GM18873 (cell line): Measurements from ENCODE around the gene RALGAPA2.

ENCODE experiments used
- ATAC-seq: cut with Tn5 transposase; IDR thresholded peaks from one replicate; pipeline ENCODE4 v1.9.1; 2021; ENCODE audit warnings: mild to moderate bottlenecking, moderate library complexity, moderate number of reproducible peaks; ENCODE audit not compliant: unreplicated experiment, low FRiP score

The RALGAPA2 gene

DNA sequence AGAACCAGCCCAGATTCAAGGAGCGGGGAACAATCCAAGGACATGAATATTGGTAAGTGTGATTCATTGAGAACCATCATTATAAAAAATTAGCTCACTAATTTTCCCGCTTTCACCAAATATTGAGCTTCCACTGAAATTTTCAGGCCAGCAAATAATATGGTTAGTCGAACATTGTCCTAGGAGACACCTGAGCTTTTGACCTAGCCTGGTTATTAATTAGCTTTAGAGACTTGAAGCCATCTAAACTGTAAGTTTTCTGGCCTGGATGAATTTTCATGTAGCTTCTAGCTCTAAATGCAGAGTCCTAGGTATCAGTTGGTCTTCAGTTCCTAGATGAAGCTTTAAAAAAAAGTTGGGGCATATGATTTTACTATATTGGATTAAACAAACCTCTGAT, 17.1 kb upstream of the RALGAPA2 start:
- no peak for ATAC-seq

DNA sequence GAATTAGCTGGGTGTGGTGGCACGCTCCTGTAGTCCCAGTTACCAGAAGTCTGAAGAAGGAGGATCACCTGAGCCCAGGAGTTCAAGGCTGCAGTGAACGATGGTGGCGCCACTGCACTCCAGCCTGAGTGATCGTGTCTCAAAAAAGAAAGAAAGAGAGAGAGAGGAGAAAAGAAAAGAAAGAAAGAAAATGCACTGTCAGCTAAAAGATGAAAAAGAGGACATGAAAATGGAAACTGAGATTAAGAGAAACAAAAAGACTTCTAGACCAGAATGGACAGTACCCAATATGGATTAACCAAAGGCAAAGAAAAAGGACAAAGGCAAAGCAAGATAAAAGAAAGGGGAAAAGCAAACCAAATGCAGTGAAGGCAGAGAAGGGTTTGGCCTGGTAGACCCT, 9.0 kb upstream of the RALGAPA2 start:
- no peak for ATAC-seq

DNA sequence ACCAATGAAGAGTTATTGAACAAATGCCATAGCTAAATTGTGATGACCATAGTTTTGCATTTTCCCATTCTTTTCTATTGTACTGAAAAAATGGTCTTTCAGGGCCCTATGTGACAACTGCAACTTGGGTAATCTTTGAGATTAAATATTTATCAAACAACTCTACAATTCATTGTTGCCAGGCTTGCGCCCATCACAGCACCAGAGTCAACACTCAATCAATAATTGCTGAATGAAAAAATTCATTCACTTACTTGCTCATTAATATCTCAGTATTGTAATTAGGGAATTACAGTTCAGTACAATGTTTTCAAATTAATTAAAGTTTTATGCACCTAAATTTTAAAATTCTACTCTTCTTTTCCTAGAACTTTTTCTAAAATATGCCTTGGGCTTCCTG, 7.7 kb upstream of the RALGAPA2 start:
- no peak for ATAC-seq

DNA sequence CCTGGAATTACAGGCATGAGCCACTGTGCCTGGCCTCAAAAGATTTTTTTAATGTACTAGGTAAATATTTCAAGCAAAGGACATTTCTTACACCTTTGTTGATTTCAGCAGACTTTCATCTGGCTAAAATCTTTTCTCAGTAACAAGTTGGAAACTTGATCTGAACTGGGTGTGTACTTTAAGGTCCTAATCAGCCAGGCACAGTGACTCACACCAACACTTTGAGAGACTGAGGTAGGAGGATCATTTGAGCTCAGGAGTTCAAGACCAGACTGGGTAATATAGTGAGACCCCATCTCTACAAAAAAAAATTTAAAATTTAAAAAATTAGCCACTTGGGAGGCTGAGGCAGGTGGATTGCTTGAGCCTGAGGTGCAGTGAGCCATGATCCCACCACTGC, 7.0 kb upstream of the RALGAPA2 start:
- no peak for ATAC-seq

DNA sequence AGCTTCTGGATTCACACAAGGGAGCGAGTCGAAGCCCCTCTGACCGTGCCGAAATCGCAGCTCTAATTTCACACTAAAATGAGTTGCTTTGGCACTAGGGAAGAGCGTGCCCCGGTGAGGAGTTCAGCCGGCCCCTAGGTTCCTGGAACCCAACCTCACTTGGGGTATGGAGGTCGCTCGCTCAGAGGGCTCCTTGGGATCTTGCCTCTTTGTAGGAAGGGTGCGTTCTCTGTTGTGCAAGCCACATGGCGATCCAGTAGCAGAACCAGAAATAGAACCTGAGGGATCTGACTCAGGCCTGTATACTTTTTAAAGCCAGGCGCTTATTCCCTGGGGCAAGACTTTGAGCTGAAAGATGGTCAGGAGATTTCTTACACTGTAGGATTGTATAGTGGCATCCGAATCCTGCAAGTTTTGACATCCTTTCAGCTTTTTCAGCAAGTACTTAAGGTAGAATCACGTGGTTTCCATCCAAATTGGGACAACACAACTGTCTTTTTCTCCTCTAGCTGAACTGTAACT, 861 bp upstream of the RALGAPA2 start:
- no peak for ATAC-seq

DNA sequence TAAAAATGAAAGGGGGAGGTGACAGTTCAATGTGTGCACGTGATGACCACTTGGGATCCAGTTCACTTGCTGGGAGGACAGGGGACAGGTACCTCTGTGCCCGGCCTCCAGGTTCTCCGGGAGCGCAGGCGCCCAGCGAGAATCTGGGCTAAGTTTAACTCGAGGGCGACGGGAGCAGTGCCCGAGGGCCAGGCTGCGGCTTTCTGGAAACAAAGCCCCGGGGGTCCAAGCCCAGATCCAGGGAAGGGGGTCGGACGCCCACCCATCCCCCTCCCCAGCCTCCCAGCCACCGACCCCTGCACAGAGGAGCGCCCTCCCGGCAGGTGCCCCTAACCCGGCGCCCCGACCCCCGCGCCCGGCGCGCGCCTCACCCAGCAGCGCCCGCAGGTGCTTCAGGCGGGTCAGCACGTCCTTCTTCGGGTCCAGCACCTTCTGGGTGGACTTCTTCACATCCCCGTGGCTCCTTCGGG, 405 bp downstream of the RALGAPA2 start:
- no peak for ATAC-seq

DNA sequence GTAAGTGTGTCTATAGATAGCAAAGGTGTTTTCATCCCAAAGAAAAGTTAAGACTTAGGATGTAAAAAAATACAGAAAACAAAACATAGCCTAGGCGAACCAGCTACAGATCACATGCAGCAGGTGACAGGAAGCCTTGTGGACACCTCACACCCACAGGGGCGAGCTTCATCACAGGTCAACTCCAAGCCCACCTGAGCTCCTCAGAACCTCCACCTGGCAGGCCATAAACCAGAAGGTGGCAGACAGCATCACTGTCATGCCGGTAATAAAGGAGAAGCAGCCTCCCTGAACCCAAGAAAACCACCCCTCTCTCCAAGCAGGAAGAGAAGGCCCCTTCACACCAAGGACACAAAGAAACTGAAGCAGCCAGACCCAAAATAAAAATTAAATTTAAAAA, 1.0 kb downstream of the RALGAPA2 start:
- no peak for ATAC-seq

DNA sequence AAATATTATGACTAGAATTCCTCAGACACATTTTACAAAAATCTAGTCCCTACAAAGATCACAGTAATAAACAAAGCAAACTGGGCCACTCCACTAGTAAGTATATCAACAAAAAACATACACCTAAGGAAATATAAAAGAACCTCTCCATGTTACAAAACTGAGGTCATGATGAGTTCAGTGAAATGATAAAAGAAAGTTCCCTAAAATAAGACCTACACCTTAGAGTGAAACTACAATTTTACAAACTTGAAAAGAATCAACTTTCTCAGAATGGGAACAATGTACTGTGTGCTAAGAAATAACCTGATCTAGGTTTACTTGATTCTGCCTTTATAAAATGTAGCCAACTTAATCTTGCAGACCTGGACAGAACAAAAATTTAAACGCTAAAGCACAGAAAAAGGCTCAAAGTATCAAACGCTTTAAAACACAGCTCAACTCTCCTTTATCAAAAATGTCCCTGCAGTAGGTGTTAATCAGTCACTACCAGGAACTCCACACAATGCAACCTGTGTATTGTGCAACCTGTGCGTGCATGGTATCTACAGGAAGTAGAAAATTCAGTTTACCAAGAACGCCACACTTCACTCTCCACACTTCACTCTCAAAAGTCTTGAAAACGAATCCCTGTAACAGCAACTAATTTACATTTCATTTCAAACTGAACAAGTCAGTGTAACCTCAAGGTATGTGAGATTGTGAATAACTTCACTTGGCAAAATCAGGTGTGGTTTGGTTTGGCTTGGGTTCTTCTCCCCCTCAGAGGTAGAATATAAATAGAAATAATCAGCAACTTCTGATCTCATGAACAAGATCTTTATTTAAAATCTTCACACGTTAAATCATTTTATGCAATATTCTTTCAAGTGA, 1.8 kb downstream of the RALGAPA2 start:
- ATAC-seq, result no peak

DNA sequence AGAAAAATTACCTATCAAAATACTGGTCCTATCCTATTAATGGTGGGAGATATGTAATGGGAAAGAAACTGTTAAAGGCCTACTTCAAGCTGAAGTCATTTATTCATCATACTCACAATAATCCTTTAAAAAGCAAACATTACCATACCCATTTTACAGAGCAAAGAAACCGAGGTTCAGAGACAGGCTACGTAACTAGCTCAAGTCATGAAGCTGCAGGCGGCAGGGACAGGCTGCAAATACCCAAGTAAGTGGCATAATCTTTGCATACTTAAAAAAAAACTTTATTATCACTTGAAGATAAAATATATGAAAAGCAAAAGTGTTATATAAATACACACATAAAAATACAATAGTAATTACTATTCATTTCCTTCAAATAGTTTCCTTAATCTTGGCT, 2.6 kb downstream of the RALGAPA2 start:
- no peak for ATAC-seq

DNA sequence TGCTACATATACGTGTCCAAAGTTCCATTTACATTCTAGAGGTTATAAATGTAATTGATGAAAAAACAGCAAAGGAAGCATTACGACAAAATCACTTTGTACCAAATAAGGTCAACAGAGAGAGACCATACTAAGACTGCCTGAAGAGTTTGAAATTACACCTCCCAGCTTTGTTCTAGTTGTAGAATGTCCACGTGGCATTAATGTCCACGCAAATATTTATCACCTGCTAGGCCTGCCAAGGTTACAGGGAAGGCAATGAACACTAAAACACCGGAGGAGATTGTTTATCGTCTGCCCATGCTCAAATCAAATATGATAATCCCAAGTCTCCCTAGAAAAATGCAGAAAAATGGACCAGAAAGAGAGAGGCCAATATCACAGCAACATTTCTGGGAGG, 6.2 kb downstream of the RALGAPA2 start:
- no peak for ATAC-seq

DNA sequence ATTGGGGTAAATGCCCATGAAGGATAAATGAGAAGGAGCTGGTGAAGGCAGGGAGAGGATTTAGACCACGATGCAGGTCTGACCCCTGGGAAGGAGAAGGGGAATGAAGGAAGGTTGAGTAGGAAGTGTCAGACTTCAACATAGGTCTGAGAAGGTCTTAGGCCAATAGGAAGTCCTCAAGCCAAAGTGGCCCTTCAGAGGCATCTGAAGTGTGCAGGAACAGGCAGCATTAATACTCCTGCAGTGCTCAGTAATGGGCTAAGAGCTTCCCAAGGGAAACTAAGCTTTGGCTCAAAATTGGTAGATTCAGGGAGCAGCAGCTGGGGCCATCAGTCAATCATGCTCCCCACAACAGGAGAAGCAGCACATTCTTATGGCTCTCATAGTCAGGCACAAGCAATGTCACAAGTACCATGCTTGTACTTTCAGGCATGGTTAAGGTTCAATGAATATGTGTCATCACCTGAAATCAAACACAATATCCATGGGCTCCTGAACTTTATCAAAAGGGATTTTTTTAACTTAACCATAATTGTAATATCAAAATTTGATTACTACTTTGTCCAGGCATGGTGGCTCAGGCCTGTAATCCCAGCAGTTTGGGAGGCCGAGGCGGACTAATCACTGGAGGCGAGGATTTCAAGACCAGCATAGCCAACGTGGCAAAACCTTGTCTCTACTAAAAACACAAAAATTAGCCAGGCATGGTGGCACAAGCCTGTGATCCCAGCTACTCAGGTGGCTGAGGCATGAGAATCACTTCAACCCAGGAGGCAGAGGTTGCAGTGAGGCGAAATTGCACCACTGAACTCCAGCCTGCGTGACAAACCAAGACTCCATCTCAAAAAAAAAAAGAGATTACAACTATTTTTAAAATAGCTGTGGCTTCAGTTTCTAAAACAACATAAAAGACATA, 9.9 kb downstream of the RALGAPA2 start:
- no peak for ATAC-seq

DNA sequence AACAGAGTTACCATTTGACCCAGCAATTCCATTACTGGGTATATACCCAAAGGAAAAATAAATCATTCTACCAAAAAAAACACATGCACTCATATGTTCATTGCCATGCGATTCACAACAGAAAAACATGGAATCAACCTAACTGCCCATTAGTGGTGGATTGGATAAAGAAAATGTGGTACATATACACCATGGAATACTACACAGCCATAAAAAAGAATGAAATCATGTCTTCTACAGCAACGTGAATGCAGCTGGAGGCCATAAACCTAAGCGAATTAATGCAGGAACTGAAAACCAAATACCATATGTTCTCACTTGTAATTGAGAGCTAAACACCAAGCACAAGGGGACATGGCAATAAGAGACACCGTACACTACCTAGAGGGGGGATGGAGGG, 12.5 kb downstream of the RALGAPA2 start:
- no peak for ATAC-seq

DNA sequence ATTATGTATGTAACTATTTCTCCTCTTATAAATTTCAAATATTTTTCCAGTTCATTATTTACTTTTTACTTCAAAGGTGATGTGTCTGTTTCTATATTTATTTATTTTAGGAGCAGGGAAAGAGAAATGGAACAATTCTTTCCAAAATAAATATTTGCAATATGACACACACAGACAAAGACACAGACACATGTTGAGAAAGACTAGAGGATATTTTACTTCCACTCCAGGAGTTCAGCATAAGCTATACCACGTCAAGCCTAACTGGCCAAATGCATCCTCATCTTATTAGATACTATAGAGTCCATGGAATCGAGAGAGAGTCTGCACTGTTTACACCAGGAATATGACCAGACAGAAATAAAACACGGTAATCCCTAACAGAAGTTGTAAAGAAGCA, 13.3 kb downstream of the RALGAPA2 start:
- no peak for ATAC-seq

DNA sequence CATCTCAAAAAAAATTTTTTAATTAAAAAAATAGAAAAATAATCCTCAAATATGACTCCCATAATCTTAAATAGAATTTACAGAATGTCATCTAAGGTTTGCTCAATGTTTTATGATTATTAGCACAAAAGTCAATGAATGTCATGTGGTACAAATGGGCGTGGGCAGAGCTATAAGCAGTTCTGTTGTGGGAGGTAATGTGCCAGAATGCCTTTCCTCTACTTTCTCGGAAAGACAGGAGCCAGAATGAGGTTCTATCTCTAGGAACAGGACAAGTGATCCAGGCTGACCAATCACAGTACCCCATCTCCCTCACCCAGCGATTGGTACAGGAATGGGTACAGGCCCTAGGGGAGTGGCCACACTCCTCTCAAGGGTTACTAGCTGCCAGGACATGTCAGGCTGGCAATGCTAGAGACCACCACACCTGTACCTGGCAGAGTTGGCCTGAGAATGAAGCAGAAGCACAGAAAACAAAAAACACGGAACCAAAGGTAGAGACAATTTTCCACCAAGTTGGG, 15.1 kb downstream of the RALGAPA2 start:
- no peak for ATAC-seq

DNA sequence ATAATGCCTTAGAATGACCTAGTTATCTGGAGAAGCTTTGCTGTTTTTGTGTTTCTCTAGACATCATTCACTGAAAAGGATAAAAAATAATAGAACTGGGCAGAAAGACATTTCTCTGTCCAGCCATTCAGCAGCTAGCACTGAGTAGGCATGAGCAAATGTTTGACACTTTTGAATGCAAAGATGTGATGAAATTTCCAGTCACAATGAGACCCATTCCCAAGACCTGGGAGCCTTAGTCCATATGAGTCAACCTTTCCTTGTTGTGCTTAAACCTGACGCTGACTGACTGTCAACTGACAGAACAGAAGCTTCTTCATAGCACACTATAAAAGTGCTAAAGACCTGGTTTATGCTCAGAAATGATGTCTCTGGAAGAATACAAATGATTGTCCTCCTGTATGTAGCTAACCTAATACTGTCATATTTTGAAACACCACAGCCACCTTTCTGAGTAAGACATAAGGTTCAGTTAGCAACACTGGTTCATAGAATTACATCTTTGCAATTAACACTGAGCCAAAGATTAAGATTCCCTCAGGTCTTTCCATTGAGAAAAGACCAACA, 17.1 kb downstream of the RALGAPA2 start:
- no peak for ATAC-seq

DNA sequence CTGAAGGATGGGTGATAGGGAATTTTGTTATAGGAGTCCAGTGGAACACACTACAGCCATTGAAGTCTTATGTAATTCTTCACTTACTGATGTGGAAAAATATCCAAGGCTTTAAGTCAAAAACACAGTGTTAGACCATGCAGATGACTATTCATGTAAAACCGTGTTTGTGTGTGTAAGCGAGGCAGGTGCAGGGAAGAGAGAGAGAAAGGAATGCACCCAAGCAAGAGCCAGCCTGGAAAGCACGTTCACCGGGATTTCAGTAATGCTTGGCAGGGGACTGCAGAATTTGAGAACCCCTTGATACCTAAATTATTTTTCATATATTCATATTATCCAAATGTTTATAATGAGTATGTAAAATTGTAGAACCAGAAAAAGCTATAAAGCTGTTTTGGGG, 17.9 kb downstream of the RALGAPA2 start:
- ATAC-seq, result no peak

DNA sequence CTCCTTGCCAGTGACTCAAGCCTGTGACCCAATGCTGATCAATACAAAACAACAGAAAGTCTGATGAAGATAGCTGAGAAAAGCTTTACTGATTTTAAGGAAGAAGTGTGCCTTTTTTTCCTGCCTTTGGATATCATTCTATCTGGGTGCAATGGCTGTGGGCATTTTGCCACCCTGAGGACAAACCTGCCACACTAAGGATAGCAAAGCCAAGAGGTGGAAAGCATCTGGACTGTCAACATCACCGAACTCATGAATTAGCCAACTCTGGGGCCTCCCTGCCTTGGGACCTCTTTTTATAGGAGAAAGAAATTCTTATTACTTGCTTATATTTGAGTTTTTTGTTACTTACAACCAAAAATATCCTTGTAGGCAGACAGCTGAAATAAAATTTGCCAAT, 19.9 kb downstream of the RALGAPA2 start:
- ATAC-seq, result no peak

DNA sequence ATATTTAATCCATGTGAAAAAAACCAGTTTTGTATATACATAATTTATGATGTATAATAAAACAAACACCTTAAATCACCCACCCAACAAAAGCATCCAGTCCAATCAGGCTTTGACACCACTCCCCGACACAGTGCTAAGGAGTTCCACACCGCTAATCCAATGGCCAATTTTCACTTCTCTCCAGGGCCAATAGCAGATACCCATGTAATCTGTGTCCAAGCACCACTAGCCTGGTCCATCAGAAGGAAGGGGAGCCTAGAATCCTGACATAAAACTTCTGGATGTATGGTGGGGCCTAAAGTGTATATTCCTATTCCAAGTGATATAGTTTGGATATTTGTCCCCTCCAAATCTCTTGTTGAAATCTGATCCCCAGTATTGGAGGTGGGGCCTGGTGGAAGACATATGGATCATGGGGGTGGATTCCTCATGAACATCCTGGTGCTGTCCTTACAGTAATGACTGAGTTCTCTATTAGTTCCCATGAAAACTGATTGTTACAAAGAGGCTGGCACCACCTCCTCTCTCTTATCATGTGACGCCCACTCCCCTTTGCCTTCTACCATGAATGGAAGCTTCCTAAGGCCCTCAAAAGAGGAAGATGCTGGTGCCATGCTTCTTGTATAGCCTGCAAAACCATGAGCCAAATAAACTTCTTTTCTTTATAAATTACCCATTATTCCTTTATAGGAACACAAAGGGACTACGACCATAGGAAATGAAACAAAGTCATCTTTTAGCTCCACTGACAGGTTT, 20.8 kb downstream of the RALGAPA2 start:
- no peak for ATAC-seq

DNA sequence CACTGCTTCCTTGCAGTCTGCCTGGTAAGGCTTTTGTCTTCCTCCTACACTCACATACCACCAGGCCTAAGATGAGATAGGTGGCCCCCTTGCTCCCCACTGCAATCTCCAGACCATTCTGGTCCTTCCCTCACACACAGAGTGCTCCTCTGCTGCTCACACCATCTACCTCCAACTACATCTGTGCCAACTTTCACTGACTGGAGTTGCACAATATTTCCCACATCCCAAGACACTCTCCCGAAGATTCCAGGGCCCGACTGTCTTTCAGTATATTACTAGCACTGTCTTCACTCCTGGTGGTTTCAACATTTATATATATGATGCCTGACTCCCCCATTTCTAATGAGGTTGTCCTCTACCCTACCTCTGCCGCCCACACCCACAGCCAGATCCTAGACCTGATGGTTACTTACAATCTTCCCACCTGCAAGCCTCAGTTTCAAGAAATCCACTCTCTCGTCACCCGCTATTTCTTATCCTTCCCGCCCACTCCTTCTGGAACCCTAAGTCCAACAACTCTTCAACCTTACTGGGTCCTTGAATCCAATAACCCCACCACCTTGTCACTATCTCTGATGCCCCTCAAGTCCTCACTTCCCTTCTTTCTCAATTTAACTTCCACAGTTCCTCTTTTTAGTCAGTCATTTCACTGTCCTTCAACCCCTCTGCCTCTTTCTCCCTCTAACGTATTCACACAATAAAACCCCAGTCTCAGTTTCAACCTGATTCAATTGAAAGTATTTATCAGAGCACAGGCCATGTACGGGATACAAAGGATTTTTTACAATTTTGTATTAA, 21.6 kb downstream of the RALGAPA2 start:
- ATAC-seq, result peak; percentile 45
